RWPE1 (cell line): ENCODE data around the gene AICDA.

ENCODE experiments used
- CTCF ChIA-PET: fragments of 350-600 bp; sonication (Branson Sonifier 250); formaldehyde crosslinking; extraction: SDS; loops from one replicate; lab custom pipeline; 2021; lab: Yijun Ruan, JAX
- POLR2A ChIA-PET: fragments of 400-600 bp; formaldehyde crosslinking; extraction: SDS; loops from one replicate; lab custom pipeline; 2020; ENCODE audit warnings: antibody characterized with exemption; ENCODE audit not compliant: low non-redundant PET; lab: Yijun Ruan, JAX
- DNase-seq: peaks from one replicate; pipeline ENCODE4 v3.0.0; 2012; ENCODE audit warnings: low spot score
- H3K27ac ChIP-seq: fragments of 450-650 bp; 2 replicates; pipeline ENCODE4 v1.5.1; 2017
- CTCF ChIP-seq: fragments of 450-650 bp; conservative IDR thresholded peaks from 2 replicates; pipeline ENCODE4 v1.5.1; 2017; ENCODE audit warnings: low read depth, mild to moderate bottlenecking

AICDA gene

GRCh38 chr12:8647968-8648367 is 35.3 kb upstream of the AICDA start:
- TF ChIP-seq CTCF = no peak
- ChIA-PET CTCF (interaction anchor here (1.2 kb wide), 1 partner anchor 9 kb away, joined by 4 read pairs; no protein-coding TSS in a partner anchor), POLR2A (no interaction called here)
- H3K27ac ChIP-seq = no peak overlapping the region
- DNase-seq = no peak

- POLR2A ChIA-PET = no interaction called here
- no peak for DNase-seq
- no peak overlapping the region for H3K27ac ChIP-seq
- CTCF ChIA-PET = interaction anchor here (0.7 kb wide), 1 partner anchor 309 kb away, joined by 6 read pairs; no protein-coding TSS in a partner anchor
- TF ChIP-seq CTCF = no peak
Measured at GRCh38 chr12:8644345-8645248, 31.9 kb upstream of the AICDA start.

- no peak overlapping the region for H3K27ac ChIP-seq
- TF ChIP-seq CTCF = no peak
- no peak for DNase-seq
- POLR2A ChIA-PET = no interaction called here
- CTCF ChIA-PET = no interaction called here
Measured at GRCh38 chr12:8642775-8643174, 30.1 kb upstream of the AICDA start.

GRCh38 chr12:8639936-8640335 is 27.3 kb upstream of the AICDA start:
- ChIA-PET POLR2A (no interaction called here), CTCF (no interaction called here)
- TF ChIP-seq CTCF = no peak
- DNase-seq = no peak
- no peak overlapping the region for H3K27ac ChIP-seq

GRCh38 chr12:8638951-8639350 is 26.3 kb upstream of the AICDA start:
- CTCF ChIA-PET = no interaction called here
- POLR2A ChIA-PET = no interaction called here
- no peak overlapping the region for H3K27ac ChIP-seq
- TF ChIP-seq CTCF = no peak
- DNase-seq = no peak

- ChIA-PET POLR2A (no interaction called here), CTCF (no interaction called here)
- no peak for TF ChIP-seq CTCF
- DNase-seq = no peak
- no peak overlapping the region for H3K27ac ChIP-seq
Measured at GRCh38 chr12:8637666-8638065, 25.0 kb upstream of the AICDA start.
